Measurements from ENCODE around the gene SLC39A9.

Gene SLC39A9, protein sequence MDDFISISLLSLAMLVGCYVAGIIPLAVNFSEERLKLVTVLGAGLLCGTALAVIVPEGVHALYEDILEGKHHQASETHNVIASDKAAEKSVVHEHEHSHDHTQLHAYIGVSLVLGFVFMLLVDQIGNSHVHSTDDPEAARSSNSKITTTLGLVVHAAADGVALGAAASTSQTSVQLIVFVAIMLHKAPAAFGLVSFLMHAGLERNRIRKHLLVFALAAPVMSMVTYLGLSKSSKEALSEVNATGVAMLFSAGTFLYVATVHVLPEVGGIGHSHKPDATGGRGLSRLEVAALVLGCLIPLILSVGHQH

GRCh38 chr14:69398053-69398817 lies at the start of gene SLC39A9, which contains the start of gene ERH:
TSS of gene SLC39A9 (plus strand) at chr14:69398692. CDS start at chr14:69399370, 678 bp downstream.
TSS of gene ERH (minus strand) at chr14:69398299. CDS start at chr14:69398233, 66 bp downstream.
- FAIRE-seq = peak; percentile 96
- peak; percentile 70 for DNase-seq (ENCODE audit: insufficient read length, low spot score)

GRCh38 chr14:69349091-69349777 lies 49.3 kb upstream of the SLC39A9 start:
- FAIRE-seq (no peak), DNase-seq (ENCODE audit: insufficient read length, low spot score) (no peak)

- FAIRE-seq (no peak), DNase-seq (ENCODE audit: insufficient read length, low spot score) (no peak)
These were observed 47.6 kb upstream of the SLC39A9 start for GRCh38 chr14:69350892-69351291.

GRCh38 chr14:69351385-69351784 lies 47.1 kb upstream of the SLC39A9 start:
- DNase-seq (ENCODE audit: insufficient read length, low spot score) = no peak

GRCh38 chr14:69351911-69352310 lies 46.6 kb upstream of the SLC39A9 start:
- no peak for FAIRE-seq
- DNase-seq (ENCODE audit: insufficient read length, low spot score) = no peak

More at GRCh38 chr14:69351385-69351784, 47.1 kb upstream of the SLC39A9 start:
- no peak for FAIRE-seq

DNA sequence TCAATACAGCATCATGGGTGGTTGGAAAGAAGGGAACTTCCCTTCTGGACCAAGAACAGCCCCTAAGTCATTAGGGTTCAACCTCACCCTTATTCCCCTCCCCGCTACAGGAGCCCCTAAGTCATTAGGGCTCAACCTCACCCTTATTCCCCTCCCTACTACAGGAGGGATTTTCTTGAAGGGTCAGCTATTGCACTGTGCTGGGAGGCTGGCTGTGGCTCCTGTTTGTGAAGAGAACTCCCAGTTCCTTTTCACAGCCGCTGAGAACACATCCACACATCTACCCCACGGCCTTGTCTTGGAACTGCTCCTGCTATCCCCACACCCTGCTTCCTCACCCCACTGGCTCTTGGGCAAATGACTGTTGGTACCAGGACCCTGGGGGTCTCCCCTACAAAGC lies 45.3 kb upstream of the SLC39A9 start:
- FAIRE-seq (no peak), DNase-seq (ENCODE audit: insufficient read length, low spot score) (no peak)

DNA sequence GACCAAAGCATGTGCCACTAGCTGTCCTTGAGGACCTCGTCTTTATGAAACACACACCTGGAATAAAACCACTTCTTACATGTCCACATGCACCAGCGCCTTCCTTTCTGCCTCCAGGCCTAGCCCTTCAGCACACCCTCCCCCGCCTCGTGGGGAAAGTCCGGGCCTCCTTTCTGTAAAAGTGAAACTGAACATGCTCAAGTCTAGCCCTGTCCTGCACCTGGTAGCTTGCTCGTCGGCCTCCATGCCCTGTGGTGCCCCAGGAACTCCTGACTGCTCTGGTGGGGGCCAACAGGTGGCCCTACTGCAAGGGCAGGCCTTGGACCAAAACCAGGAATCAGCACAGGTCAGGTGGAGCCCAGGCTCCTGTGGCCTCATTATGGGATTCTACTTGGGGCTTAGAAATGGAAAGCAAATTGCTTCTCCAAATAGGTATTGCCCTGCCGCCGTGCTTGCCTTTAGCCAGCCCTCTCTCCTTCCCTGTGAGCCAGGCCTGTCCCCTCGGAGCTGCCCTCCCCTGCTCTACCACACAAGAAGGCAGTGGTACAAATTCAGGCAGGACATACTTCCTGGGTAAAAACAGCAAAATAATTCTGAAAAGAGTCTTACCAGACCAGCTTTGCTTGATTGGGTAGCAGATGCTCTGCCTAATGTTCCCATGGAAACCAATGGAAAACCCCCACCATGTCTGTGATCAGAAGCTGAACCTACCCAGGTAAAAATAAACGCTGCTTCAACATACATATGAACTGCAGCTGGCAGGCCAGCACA lies 43.9 kb upstream of the SLC39A9 start:
- FAIRE-seq (peak; percentile 96), DNase-seq (ENCODE audit: insufficient read length, low spot score) (peak; percentile 91)

DNA sequence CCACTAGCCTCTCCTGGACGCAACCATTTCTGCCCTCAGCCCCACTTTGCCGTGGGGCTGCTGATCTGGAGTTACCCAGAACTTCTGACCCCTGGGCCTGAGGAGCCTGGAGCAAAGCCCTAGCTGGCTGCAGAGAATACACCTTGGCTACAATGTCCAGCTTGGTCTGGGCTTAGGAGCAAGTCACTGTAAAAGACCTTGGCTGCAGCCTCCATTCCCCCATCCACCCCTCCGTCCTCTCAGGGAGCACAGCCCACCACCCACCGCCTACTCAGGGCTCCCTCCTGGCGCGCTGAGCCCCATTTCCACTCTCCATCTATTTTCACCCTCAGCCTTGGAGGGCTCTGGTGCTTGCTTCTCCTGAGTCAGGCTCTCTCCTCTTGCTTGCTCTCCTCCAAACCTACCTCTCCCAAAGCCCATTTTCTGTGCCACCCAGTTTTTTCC lies 43.3 kb upstream of the SLC39A9 start:
- FAIRE-seq (peak; percentile 18), DNase-seq (ENCODE audit: insufficient read length, low spot score) (no peak)

DNA sequence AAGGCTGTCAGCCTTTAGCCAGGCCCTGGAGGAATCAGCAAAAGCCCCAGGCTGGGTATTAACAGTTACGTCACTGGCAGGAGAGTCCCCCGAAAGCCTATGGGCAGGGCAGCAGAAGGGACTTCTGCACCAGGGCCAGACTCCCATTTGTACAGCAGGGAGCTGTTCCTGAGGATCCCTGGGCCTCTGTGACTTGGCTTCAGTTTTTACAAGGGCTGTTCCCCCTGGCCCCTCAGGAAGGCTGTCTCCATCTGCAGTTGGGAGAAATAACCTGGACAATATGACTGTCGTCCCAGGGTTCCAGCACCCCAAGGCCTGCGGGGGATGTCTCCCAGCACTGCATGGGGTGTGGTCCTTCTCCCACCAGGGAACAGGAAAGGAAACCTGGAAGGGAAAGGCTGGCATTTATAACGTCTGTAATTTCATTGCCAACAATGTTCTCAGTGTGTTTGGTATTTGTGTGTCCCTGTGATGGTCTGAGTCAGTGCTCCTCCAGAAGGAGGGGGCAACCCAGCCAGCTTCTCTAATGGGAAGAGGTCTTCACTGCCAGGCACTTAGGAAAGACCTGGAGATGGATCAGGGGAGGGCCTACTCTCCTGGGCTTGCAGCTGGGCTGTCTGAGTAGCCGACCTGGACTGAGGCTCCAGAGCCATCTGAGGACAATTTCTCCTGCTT lies 42.7 kb upstream of the SLC39A9 start:
- FAIRE-seq (peak; percentile 60), DNase-seq (ENCODE audit: insufficient read length, low spot score) (no peak)

DNA sequence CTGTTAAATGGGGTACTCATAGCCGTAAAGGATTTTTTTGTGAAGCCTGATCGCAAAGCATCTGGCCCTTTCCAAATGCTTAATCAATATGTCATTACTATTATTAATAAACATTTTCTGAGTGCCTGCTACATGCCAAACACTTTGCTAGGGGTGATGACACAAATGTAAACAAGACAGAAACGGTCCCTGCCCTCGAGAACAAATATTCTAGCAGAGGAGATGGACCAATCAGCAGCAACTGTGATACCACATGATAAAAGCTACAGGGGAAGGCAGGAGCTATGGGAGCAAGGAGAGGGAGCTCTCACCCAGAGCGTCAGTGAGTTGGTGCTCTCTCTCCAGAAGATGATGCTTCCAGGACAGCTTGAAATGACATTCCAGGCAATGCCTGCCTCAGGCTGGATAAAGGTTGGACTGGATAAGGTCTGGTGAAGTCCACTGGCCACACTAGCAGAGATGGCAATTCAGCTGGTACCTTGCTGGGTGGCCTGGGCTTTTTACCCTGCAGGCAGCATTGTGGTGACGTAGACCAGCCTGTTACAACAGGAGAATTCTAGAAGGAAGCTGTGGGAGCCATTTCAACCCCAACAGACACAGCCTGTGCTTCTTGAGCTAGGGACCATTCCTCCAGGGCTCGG lies 41.5 kb upstream of the SLC39A9 start:
- FAIRE-seq (no peak), DNase-seq (ENCODE audit: insufficient read length, low spot score) (no peak)

GRCh38 chr14:69357544-69358200 lies 40.8 kb upstream of the SLC39A9 start:
- no peak for FAIRE-seq

DNA sequence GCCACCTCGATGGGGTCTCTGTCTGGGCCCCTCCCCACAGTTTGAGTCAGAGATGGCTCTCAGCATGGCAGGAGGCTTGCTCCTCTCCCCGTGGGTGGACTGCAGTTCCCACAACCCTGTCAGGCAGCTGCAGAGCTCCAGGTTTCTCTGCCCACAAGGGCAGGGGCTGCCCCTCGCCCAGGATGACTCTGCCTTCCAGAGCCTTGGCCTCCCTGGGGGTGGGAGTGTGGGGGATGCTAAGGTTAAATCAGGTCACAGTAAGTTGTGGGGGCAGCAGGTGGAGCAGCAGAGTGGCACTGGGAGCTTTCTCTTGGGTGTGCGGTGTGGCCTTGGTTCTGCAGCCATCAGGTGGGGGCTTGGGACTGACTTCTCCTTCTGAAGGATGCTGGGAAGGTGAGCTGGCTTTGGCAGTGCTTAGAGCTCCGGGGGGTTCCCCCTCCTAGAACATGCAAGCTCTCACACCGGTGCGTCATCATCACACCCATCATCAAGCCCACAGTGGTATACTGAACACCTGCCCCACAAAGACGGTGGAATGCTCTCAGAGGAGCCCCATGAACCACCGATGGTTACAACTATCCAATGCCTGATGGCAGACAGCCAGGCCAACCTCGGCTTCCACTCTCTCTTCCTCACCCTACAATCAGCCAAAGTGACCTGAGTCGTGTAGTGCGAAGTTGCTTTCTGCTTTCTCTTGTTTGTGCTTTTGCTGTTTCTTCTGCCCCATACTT lies 40.1 kb upstream of the SLC39A9 start:
- DNase-seq (ENCODE audit: insufficient read length, low spot score) (no peak), FAIRE-seq (peak; percentile 61)

More at GRCh38 chr14:69357544-69358200, 40.8 kb upstream of the SLC39A9 start:
- no peak for DNase-seq (ENCODE audit: insufficient read length, low spot score)

DNA sequence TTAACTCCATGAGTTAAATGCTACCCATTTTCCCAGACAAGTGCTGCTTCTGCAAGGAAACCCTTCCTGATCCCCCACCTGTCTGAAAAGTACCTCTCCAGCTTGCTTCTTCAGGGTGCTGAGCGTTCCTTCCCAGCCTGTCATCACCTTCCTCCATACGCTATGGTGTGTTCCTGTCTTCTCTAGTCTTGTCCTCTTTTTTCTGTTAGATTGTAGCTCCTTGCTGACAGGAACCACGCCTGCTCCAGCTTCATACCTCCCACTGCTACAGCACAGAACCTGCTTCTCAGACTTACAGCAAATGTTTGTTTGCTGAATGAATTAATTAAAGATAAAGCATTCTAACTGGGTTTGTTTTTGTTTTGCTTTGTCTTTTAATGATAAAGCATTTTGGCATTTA lies 39.5 kb upstream of the SLC39A9 start:
- DNase-seq (ENCODE audit: insufficient read length, low spot score) (no peak), FAIRE-seq (no peak)

DNA sequence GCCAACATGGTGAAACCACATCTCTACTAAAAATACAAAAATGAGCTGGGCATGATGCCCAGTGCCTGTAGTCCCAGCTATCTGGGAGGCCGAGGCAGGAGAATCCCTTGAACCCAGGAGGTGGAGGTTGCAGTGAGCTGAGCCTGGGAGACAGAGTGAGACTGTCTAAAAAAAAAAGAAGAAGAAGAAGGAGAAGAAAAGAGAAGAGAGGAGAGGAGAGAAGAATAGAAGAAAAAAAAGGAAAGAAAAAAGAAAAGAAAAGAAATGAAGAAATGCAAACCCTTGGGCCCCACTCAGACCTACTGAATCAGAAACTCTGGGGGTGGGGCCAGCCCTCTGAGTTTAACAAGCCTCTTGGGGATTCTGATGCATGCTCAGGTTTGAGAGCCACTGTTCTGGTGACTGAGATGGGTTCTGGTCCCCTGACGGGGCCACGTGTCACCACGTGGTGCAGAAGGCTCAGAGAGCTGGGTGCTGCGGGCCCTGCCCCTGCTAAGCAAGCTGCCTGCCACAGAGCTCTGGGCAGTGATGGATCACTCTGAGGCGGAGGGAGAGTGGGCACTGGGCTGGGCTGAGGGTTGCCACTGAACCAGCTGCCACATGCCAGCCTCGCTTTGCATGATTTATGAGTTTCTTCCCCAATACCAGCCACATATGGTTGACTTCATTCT lies 37.9 kb upstream of the SLC39A9 start:
- FAIRE-seq (no peak), DNase-seq (ENCODE audit: insufficient read length, low spot score) (no peak)

GRCh38 chr14:69363055-69363454 lies 35.4 kb upstream of the SLC39A9 start:
- DNase-seq (ENCODE audit: insufficient read length, low spot score) (no peak), FAIRE-seq (no peak)

DNA sequence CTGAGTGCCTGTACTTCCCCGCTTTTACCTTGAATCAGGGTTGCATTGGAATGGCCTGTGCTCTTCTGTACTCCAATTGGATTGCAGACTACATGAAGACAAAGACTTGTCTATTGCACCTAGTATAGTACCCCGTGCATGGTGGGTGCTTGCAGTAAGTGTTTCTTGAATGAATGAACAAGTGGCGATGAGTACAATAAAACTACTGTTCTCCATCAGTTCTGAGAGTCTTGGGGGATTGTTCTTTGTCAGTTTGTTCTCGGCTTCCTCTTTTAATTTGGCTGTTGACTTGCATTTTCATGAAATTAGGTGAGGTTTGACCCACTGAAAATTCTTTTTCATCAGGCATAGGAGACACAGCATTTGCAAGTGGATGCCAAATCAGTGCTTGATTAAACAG lies 34.5 kb upstream of the SLC39A9 start:
- no peak for DNase-seq (ENCODE audit: insufficient read length, low spot score)

GRCh38 chr14:69364378-69364777 lies 34.1 kb upstream of the SLC39A9 start:
- no peak for DNase-seq (ENCODE audit: insufficient read length, low spot score)
- FAIRE-seq = no peak

More for the DNA sequence above, 34.5 kb upstream of the SLC39A9 start:
- FAIRE-seq = no peak

DNA sequence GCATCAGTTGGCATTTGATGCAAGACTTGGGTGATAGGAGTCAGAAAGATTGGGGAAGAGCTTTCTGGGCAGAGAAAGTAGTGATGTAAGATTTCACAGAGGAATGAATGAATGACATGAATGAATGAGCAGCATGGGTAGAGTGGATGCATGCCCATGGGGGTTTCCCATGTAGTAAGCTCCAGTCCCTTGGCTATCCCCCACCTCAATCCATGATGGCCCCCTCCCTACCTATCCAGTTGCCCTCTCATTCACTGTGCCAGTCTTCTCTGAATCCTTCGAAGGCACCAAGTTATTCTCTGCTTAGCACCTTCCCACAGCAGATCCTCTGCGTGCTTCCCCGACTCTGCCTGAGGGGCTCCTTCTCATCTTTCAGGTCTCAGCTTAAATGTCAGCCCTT lies 32.4 kb upstream of the SLC39A9 start:
- no peak for FAIRE-seq

More for the DNA sequence above, 32.4 kb upstream of the SLC39A9 start:
- no peak for DNase-seq (ENCODE audit: insufficient read length, low spot score)
